Stimulated activated CD8-positive, alpha-beta memory T cell treated with anti-CD3 and anti-CD28 coated beads, Interleukin-7, amount 100 ng/mL, for 4 hours (primary cell): ENCODE data around the gene SLCO3A1.

ENCODE experiments used
- DNase-seq, 2 donors: peaks; one replicate each; pipeline ENCODE4 v3.0.0-alpha.2; 2020; ENCODE audit warnings: low read depth in 2 of 2

SLCO3A1 gene

DNA sequence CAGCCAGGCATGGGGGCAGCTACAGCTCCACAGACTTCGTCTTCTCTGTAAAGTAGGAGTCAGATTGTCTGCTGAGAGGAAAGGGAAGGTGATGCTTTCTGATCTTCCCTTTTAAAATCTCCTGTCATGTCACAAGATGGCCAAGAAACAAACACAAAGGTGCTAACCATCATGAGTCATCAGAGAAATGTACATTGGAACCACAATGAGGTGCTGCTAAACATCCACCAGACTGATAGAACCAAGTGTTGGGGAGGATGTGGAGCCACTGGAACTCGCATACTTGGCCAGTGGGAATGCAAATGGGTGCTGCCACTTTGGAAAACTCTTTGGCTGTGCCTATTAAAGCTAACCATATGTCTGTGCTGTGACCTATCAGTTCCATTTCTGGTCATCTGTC lies 268.8 kb downstream of the SLCO3A1 start:
- DNase-seq = no peak

DNA sequence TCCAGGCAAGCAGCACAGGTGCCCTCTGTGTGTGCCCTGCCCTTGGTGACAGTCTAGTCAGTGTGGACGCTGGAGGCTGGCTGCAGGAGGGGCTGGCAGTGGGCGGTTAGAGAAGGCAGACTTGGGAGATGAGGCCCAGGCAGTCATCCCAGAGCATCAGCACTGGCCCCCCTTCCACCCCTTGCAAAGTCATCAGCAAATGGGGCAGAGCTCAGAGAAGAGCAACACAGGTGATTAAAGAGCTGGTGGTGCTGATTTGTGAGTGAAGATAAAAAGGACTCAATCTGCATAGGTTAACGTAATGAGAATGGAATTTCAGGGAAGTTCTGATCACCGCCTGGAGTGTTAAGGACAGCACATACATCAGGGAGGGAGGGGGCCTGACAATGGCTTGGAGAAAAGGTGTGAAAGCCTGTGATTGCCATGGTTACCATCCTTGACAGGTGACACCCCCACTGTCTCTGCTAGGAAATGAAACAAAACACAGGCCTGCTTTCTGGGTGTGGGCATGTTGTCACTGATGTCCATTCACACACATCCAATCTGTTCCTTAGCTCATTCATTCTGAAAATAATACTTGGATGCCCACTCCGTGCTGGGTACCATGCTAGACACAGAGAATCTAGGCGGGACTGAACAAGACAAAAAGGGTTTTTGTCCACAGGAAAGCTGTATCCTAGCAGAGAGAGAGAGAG lies 270.6 kb downstream of the SLCO3A1 start:
- DNase-seq = no peak

DNA sequence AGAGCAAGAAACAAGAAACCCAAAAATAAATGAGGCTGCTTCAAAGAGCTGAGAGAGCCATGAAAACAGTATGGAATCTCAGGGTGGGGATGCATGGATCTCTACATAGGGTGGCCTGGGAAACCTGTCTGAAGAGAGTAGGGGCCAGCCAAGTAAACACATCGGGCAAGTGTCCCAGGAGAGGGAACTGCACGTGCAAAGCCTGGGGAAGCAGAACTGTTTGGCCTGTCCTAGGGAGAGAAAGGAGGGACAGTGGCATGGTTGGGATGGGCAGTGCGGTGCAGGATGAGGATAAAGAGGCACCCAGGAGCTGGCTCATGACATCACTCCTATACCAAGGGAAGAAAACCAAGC lies 271.1 kb downstream of the SLCO3A1 start:
- DNase-seq = no peak

DNA sequence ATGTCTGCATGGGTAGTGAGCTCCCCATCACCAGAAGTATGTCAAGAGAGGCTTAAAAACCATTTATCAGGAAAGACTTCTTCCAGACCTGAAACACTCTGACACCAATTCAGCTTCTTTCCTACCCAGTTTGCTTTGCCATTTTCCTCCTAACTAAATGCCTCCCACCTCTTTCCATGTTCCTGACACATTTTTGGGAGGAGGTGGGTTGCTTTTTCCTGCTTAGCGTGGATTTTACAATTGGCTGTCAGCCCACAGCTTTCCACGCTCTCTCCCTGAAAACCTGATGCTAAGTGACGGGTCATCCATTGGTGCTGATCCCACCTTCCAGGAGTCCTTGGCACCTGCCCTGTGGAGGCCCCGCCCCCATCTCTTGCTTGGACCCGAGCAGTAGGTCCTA lies 275.3 kb downstream of the SLCO3A1 start:
- DNase-seq = no peak

DNA sequence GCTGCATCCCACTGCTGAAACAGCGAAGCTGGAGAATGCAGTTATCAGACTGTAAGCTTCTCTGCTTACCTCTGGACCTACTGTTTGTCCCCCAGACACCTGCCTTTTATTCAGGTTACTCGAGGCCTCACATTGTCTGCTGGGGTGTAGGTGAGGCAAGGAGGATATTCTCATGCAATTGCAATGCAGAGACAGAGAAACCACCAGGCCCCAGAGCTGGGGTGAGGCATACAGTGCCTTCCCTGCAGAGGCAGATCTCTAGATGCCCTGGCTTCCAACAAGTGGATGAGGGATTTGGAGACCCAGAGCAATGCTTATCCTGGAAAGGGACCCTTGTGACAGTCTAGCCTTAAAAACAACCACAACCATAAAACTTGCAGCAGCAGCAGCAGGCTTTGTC lies 276.7 kb downstream of the SLCO3A1 start:
- DNase-seq = no peak

DNA sequence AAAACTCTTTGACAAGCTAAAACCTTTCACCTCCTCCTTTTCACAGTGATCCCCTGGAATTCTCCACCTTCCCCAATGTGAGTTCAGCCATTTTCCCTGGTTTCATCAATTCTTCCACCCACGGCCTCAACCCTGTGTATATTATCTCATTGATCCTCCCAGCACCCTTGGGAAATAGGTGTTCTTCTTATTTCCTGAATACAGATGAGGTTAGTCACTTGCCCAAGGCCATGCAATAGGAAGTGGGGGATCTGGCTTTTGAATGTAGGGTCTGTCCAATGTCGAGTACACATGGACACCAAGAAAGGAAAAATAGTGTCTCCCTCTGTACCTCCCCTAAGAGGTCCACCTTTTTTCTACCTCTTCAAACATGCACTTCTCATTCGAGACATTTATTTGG lies 277.4 kb downstream of the SLCO3A1 start:
- DNase-seq = no peak

DNA sequence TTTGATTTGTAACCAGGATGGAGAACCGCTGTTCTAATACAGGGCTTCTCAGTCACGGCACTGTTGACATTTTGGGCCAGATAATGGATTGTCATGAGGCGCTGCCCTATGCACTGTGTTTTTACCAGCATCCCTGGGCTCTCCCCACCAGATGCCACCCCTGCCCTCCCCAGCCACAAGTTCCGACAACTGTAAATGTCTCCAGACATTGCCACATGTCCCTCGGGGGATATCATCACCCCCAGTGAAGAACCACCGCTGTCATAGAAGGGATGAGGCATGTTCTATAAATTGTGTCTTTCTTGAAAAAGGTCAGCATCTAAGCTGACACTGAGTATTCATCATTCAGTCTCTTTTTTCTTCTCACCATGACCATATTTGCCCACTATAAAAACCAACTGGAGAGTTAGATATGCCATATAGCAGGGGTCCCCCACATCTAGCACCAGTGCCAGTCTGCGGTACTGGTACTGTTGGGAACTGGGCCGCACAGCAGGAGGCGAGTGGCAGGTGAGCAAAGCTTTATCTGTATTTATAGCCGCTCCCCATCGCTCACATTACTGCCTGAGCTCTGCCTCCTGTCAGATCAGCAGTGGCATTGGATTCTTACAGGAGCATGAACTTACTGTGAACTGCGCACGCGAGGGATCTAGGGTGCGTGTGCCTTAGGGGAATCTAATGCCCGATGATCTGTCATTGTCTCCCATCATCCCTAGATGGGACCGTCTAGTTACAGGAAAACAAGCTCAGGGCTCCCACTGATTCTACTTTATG lies 279.7 kb downstream of the SLCO3A1 start:
- no peak for DNase-seq

DNA sequence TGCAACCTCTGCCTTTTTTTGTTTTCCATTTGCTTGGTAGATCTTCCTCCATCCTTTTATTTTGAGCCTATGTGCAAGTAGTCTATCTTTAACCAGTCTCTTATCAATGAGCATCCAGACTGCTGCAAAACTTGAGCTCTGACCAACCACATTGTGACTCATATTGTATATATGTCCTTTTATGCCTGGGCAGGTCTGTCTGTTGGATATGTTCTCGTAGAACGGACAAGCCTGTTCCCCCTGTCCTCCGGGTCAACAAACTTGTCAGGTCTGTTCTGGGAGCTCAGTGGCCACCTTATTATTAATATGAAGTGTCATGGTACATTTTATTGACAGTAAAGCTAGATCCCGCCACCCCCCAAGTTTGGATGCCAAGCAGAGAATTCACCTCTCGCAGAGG lies 287.3 kb downstream of the SLCO3A1 start:
- DNase-seq = no peak

DNA sequence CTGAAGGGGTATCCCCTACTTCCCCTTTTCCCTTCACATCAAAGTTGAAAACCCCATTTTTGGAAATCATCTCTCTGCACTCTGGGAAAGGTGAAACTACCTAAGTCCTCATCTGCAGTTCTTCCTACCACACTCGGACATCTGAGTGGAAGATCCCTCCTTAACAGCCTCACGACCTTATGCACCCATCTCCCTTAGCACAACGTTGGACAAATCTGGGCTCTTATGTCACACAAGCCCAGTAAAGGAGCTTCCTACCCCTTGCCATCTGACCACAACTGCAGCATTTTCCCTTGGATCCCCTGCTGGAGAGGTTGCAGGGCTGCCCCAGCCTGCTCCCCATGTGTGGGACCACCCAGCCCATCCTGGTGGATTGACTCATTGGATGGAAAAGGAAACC lies 288.1 kb downstream of the SLCO3A1 start:
- DNase-seq = no peak

DNA sequence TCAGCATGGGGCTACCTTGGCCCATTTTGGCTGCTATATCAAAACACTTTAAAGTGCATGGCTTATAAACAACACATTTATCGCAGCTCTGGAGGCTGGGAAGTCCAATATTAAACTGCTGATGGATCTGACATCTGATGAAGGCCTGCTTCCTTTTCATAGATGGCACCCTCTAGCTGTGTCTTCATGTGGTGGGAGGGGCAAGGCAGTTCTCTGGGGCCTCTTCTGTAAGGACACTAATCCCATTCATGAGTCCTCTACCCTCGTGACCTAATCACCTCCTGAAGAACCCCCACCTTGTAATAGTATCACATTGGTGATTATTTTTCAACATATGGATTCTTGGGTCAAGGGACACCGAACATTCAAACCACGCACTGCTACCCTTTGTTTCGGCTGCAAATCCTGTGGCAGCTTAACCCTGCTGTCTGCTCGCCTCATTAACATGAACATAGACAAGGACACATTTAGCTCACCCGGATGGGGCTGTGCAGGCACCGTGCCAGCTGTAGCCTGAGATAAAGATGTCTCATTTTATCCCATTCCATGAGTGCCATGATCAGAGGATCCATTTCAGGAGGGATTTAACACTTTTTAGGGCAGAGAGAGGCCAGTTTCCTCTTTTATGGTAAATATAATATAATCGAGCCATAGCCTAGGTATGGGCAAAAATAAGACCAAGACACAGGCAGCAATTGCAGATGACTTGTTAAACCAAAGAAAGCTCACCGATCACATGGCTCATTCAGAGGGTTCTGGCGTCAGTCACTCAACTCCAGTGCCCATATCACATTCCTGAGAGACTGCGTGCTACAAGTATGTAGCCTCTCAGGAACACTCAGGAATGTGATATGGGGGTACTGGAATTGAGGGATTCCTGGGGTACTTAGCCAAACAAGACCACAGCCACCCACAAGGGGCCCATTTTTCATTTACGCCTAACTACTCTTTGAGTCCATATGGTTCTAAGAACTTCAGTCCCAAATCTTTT lies 289.0 kb downstream of the SLCO3A1 start:
- no peak for DNase-seq

DNA sequence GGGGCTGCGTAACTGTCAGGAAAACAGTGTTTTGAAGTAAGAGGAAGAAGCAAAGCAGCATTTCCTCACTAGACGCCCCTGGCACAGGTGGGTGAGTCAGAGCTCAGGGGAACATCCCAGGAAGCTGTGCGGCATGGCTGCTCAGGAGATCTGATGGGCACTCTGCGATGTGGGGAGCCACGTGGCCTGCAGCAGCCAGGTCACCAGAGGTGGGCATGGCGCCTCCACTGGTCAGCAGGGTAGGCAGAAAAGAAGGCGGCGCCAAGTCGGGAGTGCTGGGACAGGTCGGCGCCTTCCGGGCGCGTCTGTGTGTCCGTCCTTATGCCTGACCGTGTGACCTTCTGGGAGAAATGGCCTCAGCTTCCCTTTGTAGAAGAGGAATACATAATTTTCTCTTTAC lies 290.3 kb downstream of the SLCO3A1 start:
- no peak for DNase-seq

DNA sequence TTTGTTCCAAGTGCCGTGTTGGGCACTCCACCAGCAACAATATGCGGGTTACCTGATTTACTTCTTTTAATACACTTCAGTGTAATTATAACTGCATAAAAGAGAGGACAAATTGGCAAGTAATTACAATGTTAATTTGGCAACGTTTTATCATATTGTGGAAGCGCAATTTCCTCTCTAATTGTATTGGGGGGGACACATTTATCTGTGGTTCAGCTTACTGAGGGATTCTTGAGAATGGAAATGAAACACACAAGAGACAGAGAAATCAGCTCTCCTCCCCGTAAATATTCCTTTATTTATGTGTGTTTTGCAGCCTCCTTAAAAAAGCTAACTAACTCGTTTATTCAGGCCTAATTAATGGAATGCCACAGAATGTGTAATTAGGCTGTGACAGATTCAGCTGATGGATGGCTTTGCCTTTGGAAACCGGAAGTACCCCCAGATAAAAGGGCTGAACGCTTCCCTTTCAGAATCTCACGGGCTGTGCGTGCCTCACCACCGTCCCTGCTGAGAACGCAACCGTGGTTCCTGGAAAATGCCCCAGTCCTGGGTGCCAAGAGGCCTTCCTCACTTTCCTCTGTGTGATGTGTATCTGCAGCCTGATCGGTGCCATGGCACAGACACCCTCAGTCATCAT lies 293.1 kb downstream of the SLCO3A1 start:
- no peak for DNase-seq

DNA sequence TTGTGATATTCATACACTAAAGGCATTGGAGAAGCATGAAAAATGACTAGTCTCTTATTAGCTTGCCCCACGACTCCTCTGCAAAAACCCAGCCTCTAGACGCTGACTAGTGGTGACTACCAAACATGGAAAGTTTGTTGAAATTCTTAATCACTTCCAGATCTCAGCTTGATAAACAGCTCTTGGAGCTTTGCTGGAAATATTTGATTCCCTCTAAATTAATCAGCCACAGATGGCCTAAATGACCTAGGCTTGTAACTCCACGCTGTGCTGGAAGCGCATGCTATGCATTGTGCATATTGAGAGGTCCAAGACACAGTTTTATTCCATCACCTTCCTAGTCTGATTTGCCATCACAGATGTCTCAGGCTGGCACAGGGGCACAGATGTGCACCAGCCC lies 295.5 kb downstream of the SLCO3A1 start:
- no peak for DNase-seq

DNA sequence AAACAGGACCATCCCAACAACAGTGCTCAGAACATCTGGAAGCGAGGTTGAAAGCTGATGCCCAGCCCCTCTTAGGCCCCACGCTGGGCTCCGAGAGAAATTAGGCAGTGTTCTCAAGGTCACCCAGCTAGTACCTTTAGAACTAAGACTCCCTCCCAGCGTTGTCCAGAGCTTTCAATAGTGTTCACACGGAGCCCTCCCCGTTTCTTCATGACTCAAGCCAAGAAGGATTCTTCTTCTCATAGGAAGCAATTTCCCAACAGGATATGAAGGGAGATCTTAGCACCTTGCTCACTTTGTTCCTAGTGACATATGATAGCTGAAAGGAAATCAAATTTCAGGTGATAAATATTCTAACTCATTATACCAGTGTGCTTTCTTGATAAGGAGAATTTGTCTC lies 296.0 kb downstream of the SLCO3A1 start:
- no peak for DNase-seq

DNA sequence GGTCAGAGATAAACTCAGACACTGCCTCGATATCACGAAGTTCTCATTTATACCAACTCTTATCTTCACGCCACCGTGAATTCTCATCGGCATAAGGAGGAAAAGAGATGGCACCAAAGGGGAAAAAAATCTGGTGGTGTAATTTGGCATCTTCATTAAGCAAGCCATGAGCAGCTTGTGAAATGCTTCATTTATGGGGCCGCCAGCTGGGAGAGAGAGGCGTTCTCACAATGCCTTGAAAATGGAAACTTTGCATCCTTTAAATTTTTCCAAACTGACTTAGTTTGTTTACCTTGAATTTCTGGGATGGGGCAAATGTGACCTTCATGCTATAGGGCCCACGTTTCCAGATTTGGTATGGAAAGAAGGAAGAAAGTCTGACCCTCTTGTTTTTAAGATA lies 297.7 kb downstream of the SLCO3A1 start:
- DNase-seq = no peak

DNA sequence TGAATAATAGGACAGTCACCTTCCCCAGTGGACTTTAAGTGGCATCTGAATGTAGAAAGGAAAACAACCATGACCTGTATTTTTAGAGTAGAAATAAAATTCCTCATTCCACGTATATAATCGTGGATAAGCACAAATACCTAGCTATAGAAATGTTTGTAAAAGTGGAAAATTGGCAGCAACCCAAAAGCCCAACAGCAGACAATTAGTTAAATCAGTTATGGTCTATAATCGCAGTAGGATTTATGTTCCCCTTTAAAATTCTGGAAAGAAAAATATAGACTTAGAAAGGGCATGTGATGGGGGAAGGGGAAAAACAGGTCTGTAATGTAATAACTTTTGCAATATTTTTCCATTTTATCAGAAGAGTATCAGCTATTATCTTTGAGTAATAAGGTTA lies 298.2 kb downstream of the SLCO3A1 start:
- DNase-seq = no peak

DNA sequence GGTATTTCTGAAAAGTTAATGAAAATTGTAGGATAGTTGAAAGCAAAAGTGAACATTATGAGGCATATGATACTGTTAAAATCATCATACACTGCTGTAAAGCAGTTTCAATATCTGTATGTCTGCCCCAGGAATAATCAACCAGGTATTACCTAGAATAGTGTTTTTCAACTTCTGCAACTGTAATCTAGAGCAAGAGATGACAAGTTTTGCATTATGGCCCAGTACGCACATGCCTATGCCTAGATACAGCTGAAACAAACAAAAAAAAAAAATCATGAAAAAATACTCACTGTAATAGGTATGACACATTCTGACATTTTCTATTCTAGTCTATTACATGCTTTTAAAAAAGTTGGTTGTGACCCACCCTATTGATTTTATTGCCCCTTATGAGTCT lies 299.5 kb downstream of the SLCO3A1 start:
- DNase-seq = no peak

DNA sequence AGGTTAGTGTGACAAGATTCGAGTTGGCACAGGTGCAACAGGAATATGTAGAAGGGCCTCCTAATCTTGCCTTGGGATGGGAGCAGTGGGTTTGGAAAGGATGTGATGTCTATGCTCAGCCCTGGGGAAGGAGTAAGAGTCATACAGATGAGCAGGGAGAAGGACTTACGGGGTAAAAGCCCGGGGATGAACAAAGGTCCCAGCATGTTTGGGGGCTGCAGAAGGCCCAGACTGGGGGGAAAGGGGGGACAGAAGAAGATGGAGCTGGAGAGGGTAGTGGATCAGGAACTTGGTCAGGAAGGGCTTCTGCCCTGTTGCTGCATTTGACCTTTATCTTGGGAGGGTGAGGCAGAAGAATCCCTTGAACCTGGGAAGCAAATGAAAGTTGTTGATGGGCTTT lies 300.1 kb downstream of the SLCO3A1 start:
- DNase-seq = no peak

DNA sequence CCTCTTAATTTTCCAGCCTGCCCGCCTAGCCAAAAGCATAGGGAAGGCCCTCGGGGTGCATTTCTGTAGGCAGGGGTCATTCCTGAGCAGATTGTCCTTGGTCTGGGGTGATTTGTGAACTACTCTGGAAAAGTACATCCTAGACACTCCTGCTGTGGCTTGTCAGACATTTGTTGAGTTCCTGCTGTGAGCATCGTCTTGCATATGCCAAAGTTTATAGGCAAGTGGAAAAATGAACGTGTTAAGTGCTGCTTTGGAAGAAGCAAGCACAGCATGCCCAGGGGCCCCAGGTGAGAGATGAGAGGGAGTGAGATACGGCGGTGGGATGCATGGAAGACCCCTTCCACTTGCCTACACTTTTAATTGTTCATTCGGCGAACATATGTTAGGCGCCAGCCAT lies 302.4 kb downstream of the SLCO3A1 start:
- DNase-seq = no peak

DNA sequence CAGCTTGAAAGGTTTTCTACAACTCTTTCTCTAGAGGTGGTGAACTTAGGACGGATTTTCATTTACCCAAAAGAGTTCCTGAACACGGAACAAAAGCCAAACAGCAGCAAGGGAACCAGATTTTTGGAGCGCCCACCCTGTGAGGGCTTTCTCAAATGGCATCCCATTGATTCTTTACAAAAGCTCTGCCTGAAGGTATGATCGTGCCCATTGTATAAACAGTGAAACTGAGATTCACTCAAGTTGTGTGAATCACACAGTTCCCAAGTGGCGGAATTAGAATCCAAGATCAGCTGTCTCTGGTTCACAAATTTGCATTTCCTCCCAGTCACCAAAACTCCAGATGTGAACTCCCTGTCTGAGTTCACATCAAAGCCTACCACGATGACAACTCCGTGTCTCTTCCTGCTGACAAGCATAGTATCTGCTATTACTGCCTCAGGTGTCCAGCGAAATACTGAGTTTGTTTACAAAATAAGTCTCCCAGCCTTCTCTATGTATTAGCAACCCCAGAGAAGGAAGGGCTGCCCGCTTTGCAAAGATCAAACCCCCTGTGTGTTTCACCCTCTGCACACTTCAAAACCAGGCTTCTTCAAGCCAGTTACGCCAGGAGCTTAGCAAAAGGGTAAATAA lies 304.3 kb downstream of the SLCO3A1 start:
- no peak for DNase-seq

DNA sequence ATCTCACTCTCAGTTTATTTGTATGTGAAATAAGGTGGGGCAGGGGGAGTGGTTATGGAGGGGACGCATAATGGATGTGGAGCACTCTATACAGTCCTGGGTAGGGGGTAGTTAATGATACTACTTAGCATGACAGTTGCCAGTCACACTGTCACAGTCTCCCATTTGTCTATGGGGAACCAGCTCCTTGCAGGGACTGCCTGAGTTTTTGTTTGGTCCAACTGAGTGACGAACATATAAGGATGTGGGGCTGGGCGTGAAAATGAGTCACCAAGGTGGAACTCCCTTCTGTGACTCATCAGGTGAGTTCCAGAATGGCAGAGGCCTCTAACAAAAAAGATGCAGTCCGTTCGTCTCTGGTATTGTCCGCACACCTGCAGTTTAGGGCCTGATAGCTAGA lies 304.9 kb downstream of the SLCO3A1 start:
- DNase-seq = peak; percentile 15 to 21

DNA sequence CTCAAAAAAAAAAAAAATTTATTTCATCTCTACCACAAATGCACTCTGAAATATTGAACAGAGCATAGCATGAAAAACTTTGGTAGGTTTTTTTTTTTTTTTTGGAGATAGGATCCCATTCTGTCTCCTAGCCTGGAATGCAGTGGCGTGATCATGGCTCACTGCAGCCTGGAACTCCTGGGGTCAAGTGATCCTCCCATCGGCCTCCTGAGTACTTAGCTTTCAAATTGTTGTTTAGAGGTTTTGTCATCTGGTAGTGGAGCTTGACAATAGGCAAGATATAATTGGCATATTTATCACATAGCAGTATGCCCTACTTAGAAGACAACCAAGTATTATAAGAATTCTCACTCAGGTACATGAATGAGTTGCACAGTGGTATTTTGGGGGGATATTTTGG lies 306.0 kb downstream of the SLCO3A1 start:
- DNase-seq = no peak
